ENCODE data around the gene GPRC5D. TPM values are rescaled to one million over a fixed set of nuclear protein-coding genes. Genes with fewer than 3 reads are reported as not detected.

GPRC5D gene
- total and polyA plus RNA-seq, 9 of the 15 experiments (the other 6 are each of a cell fraction or from before 2014, with no cell fraction given): 1.0 to 1.1 TPM; not detected in 7

GRCh38 chr12:12945591-12945990 is 6.4 kb downstream of the GPRC5D start:
- CTCF ChIA-PET (ENCODE audit: low intra/inter-chr PET ratio): no interaction called here
- ATAC-seq (no peak), FAIRE-seq (no peak), DNase-seq (ENCODE audit: extremely low read depth in 1 of 4, low spot score in 3 of 4) (no peak)
- Histone ChIP-seq H3K4me1 (replicated peaks in 1 of 2; ENCODE audit: control insufficient read depth in 2 of 2, insufficient read depth in 2 of 2, low read length in 2 of 2) (no peaks in the 10 kb centered on the region), H3K9me3 (replicated peaks; ENCODE audit: control insufficient read depth, insufficient read depth, low read depth, low read length) (no peaks in the 10 kb centered on the region), H2AFZ (ENCODE audit: low read depth, low read length) (no peak overlapping the region), H3K36me3 (ENCODE audit: control insufficient read depth, insufficient read depth, low read length) (peaks cover 9% of the 10 kb centered on the region; the same call in 2 of the 3 replicates), H3K4me2 (ENCODE audit: insufficient read depth, low read length) (no peak overlapping the region), H3K27me3 (ENCODE audit: control insufficient read depth in 2 of 2, insufficient read depth in 2 of 2, low read length in 2 of 2) (no peaks in the 10 kb centered on the region), H4K20me1 (replicated peaks; ENCODE audit: control insufficient read depth, insufficient read depth, low read length) (no peaks in the 10 kb centered on the region), H3K79me2 (ENCODE audit: control insufficient read depth, insufficient read depth, low read length) (no peaks in the 10 kb centered on the region), H3K9me1 (ENCODE audit: control insufficient read depth, insufficient read depth, low read length) (no peaks in the 10 kb centered on the region), H3K4me3 (no peak overlapping the region), H3K9ac (ENCODE audit: insufficient read depth in 1 of 2, low read depth in 2 of 2, low read length in 2 of 2) (no peak overlapping the region), H3K27ac (ENCODE audit: extremely low read depth, low read depth, low read length) (no peak overlapping the region)
- intact Hi-C loops (cut with micrococcal nuclease): no loop called here
- in situ Hi-C loops (cut with MboI): no loop called here
- TF ChIP-seq CGGBP1 (CRISPR knock-in tag; IDR thresholded peaks at IDR 0.05) (no peak), C11orf30 (IDR thresholded peaks at IDR 0.05; ENCODE audit: low read depth) (0 out of 2 replicates have a peak, but pooled peaks have one; percentile 32), ZNF316 (IDR thresholded peaks at IDR 0.05) (peak; percentile 64)
- POLR2A ChIA-PET: no interaction called here
- BruUV-seq (replicated peaks): no TSS peak

- Histone ChIP-seq H2AFZ (ENCODE audit: low read depth, low read length) (no peak overlapping the region), H3K4me3 (no peak overlapping the region), H3K9ac (ENCODE audit: insufficient read depth in 1 of 2, low read depth in 2 of 2, low read length in 2 of 2) (no peak overlapping the region), H3K27me3 (ENCODE audit: control insufficient read depth in 2 of 2, insufficient read depth in 2 of 2, low read length in 2 of 2) (no peaks in the 10 kb centered on the region), H3K9me1 (ENCODE audit: control insufficient read depth, insufficient read depth, low read length) (no peaks in the 10 kb centered on the region), H3K4me2 (ENCODE audit: insufficient read depth, low read length) (no peak overlapping the region), H4K20me1 (replicated peaks; ENCODE audit: control insufficient read depth, insufficient read depth, low read length) (no peaks in the 10 kb centered on the region), H3K9me3 (replicated peaks; ENCODE audit: control insufficient read depth, insufficient read depth, low read depth, low read length) (no peaks in the 10 kb centered on the region), H3K36me3 (ENCODE audit: control insufficient read depth, insufficient read depth, low read length) (no peaks in the 10 kb centered on the region; the same call in 1 of the 3 replicates), H3K79me2 (ENCODE audit: control insufficient read depth, insufficient read depth, low read length) (no peaks in the 10 kb centered on the region), H3K27ac (ENCODE audit: extremely low read depth, low read depth, low read length) (no peak overlapping the region), H3K4me1 (replicated peaks in 1 of 2; ENCODE audit: control insufficient read depth in 2 of 2, insufficient read depth in 2 of 2, low read length in 2 of 2) (no peaks in the 10 kb centered on the region; a peak in 3 of 5 replicates)
- 43% methylated on average over 3 of the region's 8 CpGs for WGBS (ENCODE audit: insufficient coverage, low coverage, missing lambda C conversion rate)
- DNase-seq (ENCODE audit: extremely low read depth in 1 of 4, low spot score in 3 of 4): no peak
- CTCF ChIA-PET (ENCODE audit: low intra/inter-chr PET ratio): no interaction called here
- no TSS peak for BruUV-seq (replicated peaks)
- no peak for ATAC-seq
- no peak for TF ChIP-seq BCLAF1 (IDR thresholded peaks at IDR 0.05; ENCODE audit: borderline replicate concordance in 1 of 2, control insufficient read depth in 1 of 2, low read depth in 2 of 2, low read length in 1 of 2)
- no peak for TF ChIP-seq MCM3 (IDR thresholded peaks at IDR 0.05)
- TF ChIP-seq CAMTA2 (CRISPR knock-in tag; conservative IDR thresholded peaks at IDR 0.05): no peak
- intact Hi-C loops (cut with micrococcal nuclease) (no loop called here), in situ Hi-C loops (cut with MboI) (no loop called here)
- no peak for FAIRE-seq
- POLR2A ChIA-PET: no interaction called here
Measured at GRCh38 chr12:12943586-12944260, 8.2 kb downstream of the GPRC5D start.
